Measurements from ENCODE around the gene CHPT1.

DNA sequence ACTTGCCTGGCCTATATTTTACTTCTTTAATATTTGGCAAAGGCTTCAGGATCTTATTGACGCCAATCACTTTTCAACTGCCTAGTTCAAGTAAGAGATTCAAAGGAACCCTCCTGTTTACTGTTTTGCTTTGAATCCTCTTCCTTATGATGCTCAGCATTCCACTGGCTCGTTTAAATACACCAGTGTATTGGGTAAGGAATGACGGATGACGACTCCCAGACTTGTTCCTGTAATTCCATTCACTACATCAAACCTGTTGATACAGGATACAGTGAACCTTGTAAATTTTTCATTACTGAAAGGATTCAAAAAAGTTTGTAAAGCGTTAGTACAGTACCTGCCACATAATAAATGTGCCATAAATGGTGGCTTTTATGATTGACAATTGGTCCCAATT is 43.5 kb downstream of the CHPT1 start:
- TF ChIP-seq CTCF (IDR thresholded peaks at IDR 0.05) (no peak), EZH2 (IDR thresholded peaks at IDR 0.05) (no peak), EZH2phosphoT487 (IDR thresholded peaks at IDR 0.05) (no peak)
